ENCODE results near the gene CCBE1.

CCBE1 gene

GRCh38 chr18:59730896-59731295 is 33.7 kb upstream of the CCBE1 start:
- H3K27ac ChIP-seq (ENCODE audit: low read length), result no peak overlapping the region
- no peaks in the 10 kb centered on the region for H3K36me3 ChIP-seq (ENCODE audit: control insufficient read depth, insufficient read depth, low read length)
- WGBS (ENCODE audit: insufficient coverage, insufficient read length), result no CpG with 5 or more reads among the region's 1 CpG
- H3K4me3 ChIP-seq (ENCODE audit: low read length), result no peak overlapping the region
- no peaks in the 10 kb centered on the region for H3K27me3 ChIP-seq (ENCODE audit: control insufficient read depth, insufficient read depth, low read length)
- H3K9me3 ChIP-seq (ENCODE audit: control insufficient read depth, insufficient read depth, low read length), result no peaks in the 10 kb centered on the region
- H3K4me1 ChIP-seq (ENCODE audit: control insufficient read depth, insufficient read depth, low read length), result peaks cover 3% of the 10 kb centered on the region; the same call in 1 of the 2 replicates
- no peak for DNase-seq (ENCODE audit: low read depth, low spot score)

- Histone ChIP-seq H3K36me3 (ENCODE audit: control insufficient read depth, insufficient read depth, low read length) (no peaks in the 10 kb centered on the region), H3K27ac (ENCODE audit: low read length) (no peak overlapping the region), H3K4me1 (ENCODE audit: control insufficient read depth, insufficient read depth, low read length) (peaks cover 3% of the 10 kb centered on the region; the same call in 1 of the 2 replicates), H3K27me3 (ENCODE audit: control insufficient read depth, insufficient read depth, low read length) (no peaks in the 10 kb centered on the region), H3K9me3 (ENCODE audit: control insufficient read depth, insufficient read depth, low read length) (no peaks in the 10 kb centered on the region), H3K4me3 (ENCODE audit: low read length) (no peak overlapping the region)
- no CpG with 5 or more reads among the region's 3 CpGs for WGBS (ENCODE audit: insufficient coverage, insufficient read length)
- no peak for DNase-seq (ENCODE audit: low read depth, low spot score)
These were observed 32.6 kb upstream of the CCBE1 start for GRCh38 chr18:59729781-59730180.

- H3K27me3 ChIP-seq (ENCODE audit: control insufficient read depth, insufficient read depth, low read length), result no peaks in the 10 kb centered on the region
- no peaks in the 10 kb centered on the region for H3K36me3 ChIP-seq (ENCODE audit: control insufficient read depth, insufficient read depth, low read length)
- H3K4me1 ChIP-seq (ENCODE audit: control insufficient read depth, insufficient read depth, low read length), result peaks cover 3% of the 10 kb centered on the region; the same call in 1 of the 2 replicates
- H3K9me3 ChIP-seq (ENCODE audit: control insufficient read depth, insufficient read depth, low read length), result no peaks in the 10 kb centered on the region
- no peak overlapping the region for H3K27ac ChIP-seq (ENCODE audit: low read length)
- WGBS (ENCODE audit: insufficient coverage, insufficient read length), result no CpG with 5 or more reads among the region's 5 CpGs
- no peak for DNase-seq (ENCODE audit: low read depth, low spot score)
- no peak overlapping the region for H3K4me3 ChIP-seq (ENCODE audit: low read length)
These were observed 31.6 kb upstream of the CCBE1 start for GRCh38 chr18:59728816-59729215.

DNA sequence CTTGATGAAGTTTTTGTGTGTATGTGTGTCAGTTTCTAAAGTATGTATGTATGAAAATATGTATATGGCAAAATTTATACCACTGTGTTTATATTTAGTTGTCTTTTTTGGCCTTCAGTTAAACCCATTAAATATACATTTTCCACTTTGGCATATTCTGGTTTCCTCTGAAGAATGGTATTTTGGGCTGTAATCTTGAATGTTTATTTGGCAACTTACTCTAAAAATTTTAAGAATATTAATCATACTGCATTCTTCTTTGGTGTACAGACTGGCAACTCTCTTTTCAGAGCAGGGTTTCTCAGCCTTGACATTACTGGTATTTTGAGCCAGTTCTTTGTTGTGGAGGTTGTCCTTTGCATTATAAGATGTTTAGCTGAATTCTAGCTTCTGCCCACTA is 27.9 kb upstream of the CCBE1 start:
- Histone ChIP-seq H3K4me3 (ENCODE audit: low read length) (no peak overlapping the region), H3K36me3 (ENCODE audit: control insufficient read depth, insufficient read depth, low read length) (no peaks in the 10 kb centered on the region), H3K9me3 (ENCODE audit: control insufficient read depth, insufficient read depth, low read length) (no peaks in the 10 kb centered on the region), H3K27me3 (ENCODE audit: control insufficient read depth, insufficient read depth, low read length) (no peaks in the 10 kb centered on the region), H3K4me1 (ENCODE audit: control insufficient read depth, insufficient read depth, low read length) (peaks cover 3% of the 10 kb centered on the region; the same call in 1 of the 2 replicates), H3K27ac (ENCODE audit: low read length) (no peak overlapping the region)
- DNase-seq (ENCODE audit: low read depth, low spot score), result no peak

GRCh38 chr18:59724103-59724502 is 26.9 kb upstream of the CCBE1 start:
- H3K9me3 ChIP-seq (ENCODE audit: control insufficient read depth, insufficient read depth, low read length), result no peaks in the 10 kb centered on the region

GRCh38 chr18:59721931-59722330 is 24.7 kb upstream of the CCBE1 start:
- H3K4me1 ChIP-seq (ENCODE audit: control insufficient read depth, insufficient read depth, low read length), result no peaks in the 10 kb centered on the region; the same call in 1 of the 2 replicates
- no CpG with 5 or more reads among the region's 2 CpGs for WGBS (ENCODE audit: insufficient coverage, insufficient read length)

More at GRCh38 chr18:59724103-59724502, 26.9 kb upstream of the CCBE1 start:
- Histone ChIP-seq H3K27me3 (ENCODE audit: control insufficient read depth, insufficient read depth, low read length) (no peaks in the 10 kb centered on the region), H3K4me1 (ENCODE audit: control insufficient read depth, insufficient read depth, low read length) (0 out of 2 replicates have a peak, but pooled peaks cover 1% of the 10 kb centered on the region), H3K36me3 (ENCODE audit: control insufficient read depth, insufficient read depth, low read length) (no peaks in the 10 kb centered on the region), H3K27ac (ENCODE audit: low read length) (no peak overlapping the region), H3K4me3 (ENCODE audit: low read length) (no peak overlapping the region)
- no peak for DNase-seq (ENCODE audit: low read depth, low spot score)
- WGBS (ENCODE audit: insufficient coverage, insufficient read length), result 100% methylated on average over 1 of the region's 2 CpGs

DNA sequence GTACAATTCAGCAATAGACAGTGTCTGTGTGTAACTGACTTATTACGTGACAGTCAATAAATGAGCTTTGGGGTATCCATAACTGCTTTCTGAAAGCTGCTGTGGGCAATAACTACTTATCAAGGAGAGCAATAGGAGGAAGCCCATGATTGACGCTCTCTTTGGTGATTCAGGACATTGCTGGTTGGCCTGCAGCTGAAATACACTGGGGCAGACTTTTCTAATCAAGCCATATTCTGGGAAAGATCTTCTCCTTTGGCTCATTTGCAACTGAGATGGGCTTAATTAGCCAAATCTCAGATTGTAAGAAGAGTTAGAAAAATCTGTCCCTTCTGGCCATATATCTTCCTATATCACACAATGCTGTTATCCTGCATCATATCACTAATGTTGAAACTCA is 24.0 kb upstream of the CCBE1 start:
- WGBS (ENCODE audit: insufficient coverage, insufficient read length), result no CpG with 5 or more reads among the region's 2 CpGs

More at GRCh38 chr18:59721931-59722330, 24.7 kb upstream of the CCBE1 start:
- Histone ChIP-seq H3K27ac (ENCODE audit: low read length) (no peak overlapping the region), H3K4me3 (ENCODE audit: low read length) (no peak overlapping the region), H3K36me3 (ENCODE audit: control insufficient read depth, insufficient read depth, low read length) (no peaks in the 10 kb centered on the region), H3K9me3 (ENCODE audit: control insufficient read depth, insufficient read depth, low read length) (no peaks in the 10 kb centered on the region), H3K27me3 (ENCODE audit: control insufficient read depth, insufficient read depth, low read length) (no peaks in the 10 kb centered on the region)
- DNase-seq (ENCODE audit: low read depth, low spot score), result no peak

GRCh38 chr18:59719544-59720181 is 22.4 kb upstream of the CCBE1 start:
- Histone ChIP-seq H3K27ac (ENCODE audit: low read length) (no peak overlapping the region), H3K27me3 (ENCODE audit: control insufficient read depth, insufficient read depth, low read length) (no peaks in the 10 kb centered on the region), H3K4me3 (ENCODE audit: low read length) (no peak overlapping the region), H3K4me1 (ENCODE audit: control insufficient read depth, insufficient read depth, low read length) (no peaks in the 10 kb centered on the region; the same call in 1 of the 2 replicates), H3K36me3 (ENCODE audit: control insufficient read depth, insufficient read depth, low read length) (no peaks in the 10 kb centered on the region), H3K9me3 (ENCODE audit: control insufficient read depth, insufficient read depth, low read length) (no peaks in the 10 kb centered on the region)
- no CpG with 5 or more reads among the region's 3 CpGs for WGBS (ENCODE audit: insufficient coverage, insufficient read length)
- DNase-seq (ENCODE audit: low read depth, low spot score), result no peak

More for the DNA sequence above, 24.0 kb upstream of the CCBE1 start:
- no peaks in the 10 kb centered on the region for H3K9me3 ChIP-seq (ENCODE audit: control insufficient read depth, insufficient read depth, low read length)
- DNase-seq (ENCODE audit: low read depth, low spot score), result no peak
- no peaks in the 10 kb centered on the region for H3K27me3 ChIP-seq (ENCODE audit: control insufficient read depth, insufficient read depth, low read length)
- no peak overlapping the region for H3K27ac ChIP-seq (ENCODE audit: low read length)
- H3K4me1 ChIP-seq (ENCODE audit: control insufficient read depth, insufficient read depth, low read length), result no peaks in the 10 kb centered on the region; the same call in 1 of the 2 replicates
- no peak overlapping the region for H3K4me3 ChIP-seq (ENCODE audit: low read length)
- no peaks in the 10 kb centered on the region for H3K36me3 ChIP-seq (ENCODE audit: control insufficient read depth, insufficient read depth, low read length)

DNA sequence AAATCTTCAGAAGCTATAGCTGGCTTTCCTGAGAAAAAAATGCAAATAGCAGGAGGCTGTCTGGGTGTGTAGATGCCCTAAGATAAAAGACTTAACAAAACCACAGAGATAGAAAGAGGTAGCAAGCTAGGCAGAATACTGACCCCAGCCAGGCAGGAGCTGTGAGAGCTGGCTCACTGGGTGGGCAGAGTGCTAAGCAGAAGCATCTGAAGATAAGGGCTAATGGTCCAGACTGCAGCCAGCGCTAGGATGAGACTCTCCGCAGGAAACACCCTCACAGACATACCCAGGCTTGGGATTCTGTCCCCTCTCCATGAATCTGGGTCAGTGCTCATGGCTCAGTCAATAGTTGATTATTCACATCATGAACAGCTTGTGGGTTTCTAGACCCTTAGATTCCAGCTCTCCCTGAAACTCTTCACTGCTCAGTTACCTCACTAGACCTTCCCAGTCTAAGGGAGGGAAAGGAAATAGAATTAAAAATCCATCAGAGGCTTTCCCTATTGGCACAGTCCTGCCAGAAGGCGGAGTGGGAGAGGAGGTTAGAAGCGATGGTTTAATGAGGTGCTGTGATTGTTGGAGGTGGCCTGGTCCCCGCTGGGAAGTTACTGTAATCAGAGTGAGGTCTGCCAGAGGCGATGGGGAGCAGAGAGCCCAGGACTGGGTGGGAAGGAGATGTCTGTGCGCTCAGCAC is 21.4 kb upstream of the CCBE1 start:
- no peaks in the 10 kb centered on the region for H3K27me3 ChIP-seq (ENCODE audit: control insufficient read depth, insufficient read depth, low read length)
- H3K9me3 ChIP-seq (ENCODE audit: control insufficient read depth, insufficient read depth, low read length), result no peaks in the 10 kb centered on the region
- H3K36me3 ChIP-seq (ENCODE audit: control insufficient read depth, insufficient read depth, low read length), result no peaks in the 10 kb centered on the region
- DNase-seq (ENCODE audit: low read depth, low spot score), result no peak
- H3K4me3 ChIP-seq (ENCODE audit: low read length), result no peak overlapping the region
- no peak overlapping the region for H3K27ac ChIP-seq (ENCODE audit: low read length)
- no peaks in the 10 kb centered on the region; the same call in 1 of the 2 replicates for H3K4me1 ChIP-seq (ENCODE audit: control insufficient read depth, insufficient read depth, low read length)
- WGBS (ENCODE audit: insufficient coverage, insufficient read length), result no CpG with 5 or more reads among the region's 7 CpGs

- Histone ChIP-seq H3K4me1 (ENCODE audit: control insufficient read depth, insufficient read depth, low read length) (no peaks in the 10 kb centered on the region; the same call in 1 of the 2 replicates), H3K36me3 (ENCODE audit: control insufficient read depth, insufficient read depth, low read length) (no peaks in the 10 kb centered on the region), H3K9me3 (ENCODE audit: control insufficient read depth, insufficient read depth, low read length) (no peaks in the 10 kb centered on the region), H3K27ac (ENCODE audit: low read length) (no peak overlapping the region), H3K27me3 (ENCODE audit: control insufficient read depth, insufficient read depth, low read length) (no peaks in the 10 kb centered on the region), H3K4me3 (ENCODE audit: low read length) (no peak overlapping the region)
- no CpG with 5 or more reads among the region's 3 CpGs for WGBS (ENCODE audit: insufficient coverage, insufficient read length)
- no peak for DNase-seq (ENCODE audit: low read depth, low spot score)
These were observed 20.9 kb upstream of the CCBE1 start for GRCh38 chr18:59718108-59718463.
